DOHH2 (cell line): ENCODE results near the gene PASD1.

Source experiments
- H3F3A ChIP-seq: fragments of 200-600 bp; sonication (generic), shearing (Covaris generic); 2 replicates; pipeline ENCODE4 v1.6.0; 2016; ENCODE audit warnings: antibody characterized with exemption, mild to moderate bottlenecking; ENCODE audit not compliant: control insufficient read depth, insufficient read depth
- H3K27ac ChIP-seq: fragments of 200-600 bp; sonication (generic); 2 replicates; pipeline ENCODE4 v1.5.1; 2014; ENCODE audit warnings: low read depth, mild to moderate bottlenecking, low read length, moderate library complexity
- H3K27me3 ChIP-seq: fragments of 200-600 bp; sonication (generic); 2 replicates; pipeline ENCODE4 v1.6.1; 2014; ENCODE audit warnings: mild to moderate bottlenecking, low read length, mixed read lengths; ENCODE audit not compliant: control insufficient read depth
- H3K36me3 ChIP-seq: fragments of 200-600 bp; sonication (generic); 2 replicates; pipeline ENCODE4 v1.6.1; 2014; ENCODE audit warnings: mild to moderate bottlenecking, low read length, moderate library complexity, mixed read lengths; ENCODE audit not compliant: control insufficient read depth
- H3K4me1 ChIP-seq: fragments of 200-600 bp; sonication (generic); 2 replicates; pipeline ENCODE4 v1.6.1; 2014; ENCODE audit warnings: mild to moderate bottlenecking, low read length, mixed read lengths; ENCODE audit not compliant: control insufficient read depth
- H3K4me2 ChIP-seq: fragments of 200-600 bp; sonication (generic); 2 replicates; pipeline ENCODE4 v1.6.0; 2014; ENCODE audit warnings: mild to moderate bottlenecking, low read length, moderate library complexity
- H3K4me3 ChIP-seq: fragments of 200-600 bp; sonication (generic); 2 replicates; pipeline ENCODE4 v1.5.1; 2014; ENCODE audit warnings: mild to moderate bottlenecking, low read length, mixed read lengths
- H3K79me2 ChIP-seq: fragments of 200-600 bp; sonication (generic); 2 replicates; pipeline ENCODE4 v1.6.1; 2014; ENCODE audit warnings: mild to moderate bottlenecking, low read length, mixed read lengths; ENCODE audit not compliant: control insufficient read depth
- H3K9me2 ChIP-seq: fragments of 200-600 bp; sonication (generic); replicated peaks from 2 replicates; pipeline ENCODE4 v1.6.1; 2014; ENCODE audit warnings: mild to moderate bottlenecking, low read length, mixed read lengths; ENCODE audit not compliant: control insufficient read depth
- H3K9me3 ChIP-seq: fragments of 200-600 bp; sonication (generic); 2 replicates; pipeline ENCODE4 v1.6.1; 2014; ENCODE audit warnings: antibody characterized with exemption, low read length, mixed read lengths; ENCODE audit not compliant: control insufficient read depth, insufficient read depth
- H4K20me1 ChIP-seq: fragments of 200-600 bp; sonication (generic); 2 replicates; pipeline ENCODE4 v1.6.0; 2014; ENCODE audit warnings: low read depth, mild to moderate bottlenecking, antibody characterized with exemption, low read length, moderate library complexity; ENCODE audit not compliant: control insufficient read depth, insufficient read depth
- CTCF ChIP-seq: fragments of 200-600 bp; sonication (generic); IDR thresholded peaks from one replicate; pipeline ENCODE4 v1.5.1; 2014; ENCODE audit warnings: antibody characterized with exemption, mild to moderate bottlenecking, low read depth, low read length; ENCODE audit not compliant: poor library complexity, severe bottlenecking
- EZH2phosphoT487 ChIP-seq: fragments of 200-600 bp; sonication (generic); IDR thresholded peaks from 2 replicates; pipeline ENCODE4 v1.6.1; 2017; ENCODE audit warnings: borderline replicate concordance, mild to moderate bottlenecking, antibody characterized with exemption, low read length, moderate library complexity, mixed read lengths

The PASD1 gene

GRCh38 chrX:151563449-151563848, at the start of gene PASD1:
Gene PASD1, plus strand, starts transcription at chrX:151563675. Its CDS starts 37,879 bp downstream, at chrX:151601554.
- H3K27me3 ChIP-seq = no peaks in the 10 kb centered on the region
- H3K4me2 ChIP-seq = no peak within 1 kb of the TSS
- H3F3A ChIP-seq = no peaks in the 10 kb centered on the region

GRCh38 chrX:151515237-151515636, 48.2 kb upstream of the PASD1 start:
- H3K9me2 ChIP-seq = no peaks in the 10 kb centered on the region
- TF ChIP-seq CTCF (no peak), EZH2phosphoT487 (no peak)
- no peaks in the 10 kb centered on the region for H3F3A ChIP-seq
- no peak overlapping the region for H3K4me3 ChIP-seq
- no peaks in the 10 kb centered on the region for H3K36me3 ChIP-seq
- no peak overlapping the region for H3K27ac ChIP-seq
- H3K4me1 ChIP-seq = no peaks in the 10 kb centered on the region
- no peaks in the 10 kb centered on the region for H4K20me1 ChIP-seq
- H3K4me2 ChIP-seq = no peak overlapping the region
- no peaks in the 10 kb centered on the region for H3K27me3 ChIP-seq
- H3K9me3 ChIP-seq = no peaks in the 10 kb centered on the region
- H3K79me2 ChIP-seq = no peaks in the 10 kb centered on the region

More at GRCh38 chrX:151563449-151563848, at the start of gene PASD1:
- no peak for TF ChIP-seq CTCF
- no peak for TF ChIP-seq EZH2phosphoT487
- H3K27ac ChIP-seq = no peak within 1 kb of the TSS
- no peaks in the 10 kb centered on the region for H3K9me2 ChIP-seq
- H3K4me1 ChIP-seq = no peaks in the 10 kb centered on the region
- no peak within 1 kb of the TSS for H3K4me3 ChIP-seq
- no peaks in the 10 kb centered on the region for H3K36me3 ChIP-seq
- no peaks in the 10 kb centered on the region for H3K9me3 ChIP-seq
- H4K20me1 ChIP-seq = no peaks in the 10 kb centered on the region
- H3K79me2 ChIP-seq = no peaks in the 10 kb centered on the region

- Histone ChIP-seq H3K9me2 (no peaks in the 10 kb centered on the region), H3K36me3 (no peaks in the 10 kb centered on the region), H3F3A (no peaks in the 10 kb centered on the region), H3K4me1 (no peaks in the 10 kb centered on the region), H3K27ac (no peak overlapping the region), H3K27me3 (no peaks in the 10 kb centered on the region), H3K79me2 (no peaks in the 10 kb centered on the region), H3K9me3 (no peaks in the 10 kb centered on the region), H3K4me2 (no peak overlapping the region), H4K20me1 (no peaks in the 10 kb centered on the region), H3K4me3 (no peak overlapping the region)
- TF ChIP-seq CTCF (no peak), EZH2phosphoT487 (no peak)
Measured at GRCh38 chrX:151516538-151517187, 46.8 kb upstream of the PASD1 start.
